GM23338 (cell line): Measurements from ENCODE around the gene TCTN1. TPM values are rescaled to one million over a fixed set of nuclear protein-coding genes. Genes with fewer than 3 reads are reported as not detected.

Source experiments
- ATAC-seq: fragments of 200-7000 bp; cut with Tn5 transposase; 3 replicates; pipeline ENCODE4 v1.9.1; 2020
- DNase-seq: peaks from one replicate; pipeline ENCODE4 v3.0.0-alpha.2; 2015; ENCODE audit warnings: low spot score
- H2AFZ ChIP-seq: fragments of 200-600 bp; sonication (generic); 2 replicates; pipeline ENCODE4 v1.8.0; 2016; ENCODE audit warnings: antibody characterized with exemption, mild to moderate bottlenecking, moderate library complexity
- H3F3A ChIP-seq: fragments of 200-600 bp; sonication (generic); replicated peaks from 2 replicates; pipeline ENCODE4 v1.8.0; 2017; ENCODE audit warnings: antibody characterized with exemption, mixed run types, low read depth
- H3K27ac ChIP-seq: fragments of 200-600 bp; sonication (generic); 2 replicates; pipeline ENCODE4 v1.6.1; 2016; ENCODE audit warnings: low read depth
- H3K27me3 ChIP-seq: fragments of 200-600 bp; sonication (generic); 2 replicates; pipeline ENCODE4 v1.8.0; 2016; ENCODE audit warnings: mild to moderate bottlenecking, mixed run types, moderate library complexity; ENCODE audit not compliant: insufficient read depth
- H3K36me3 ChIP-seq: fragments of 200-600 bp; sonication (generic); 2 replicates; pipeline ENCODE4 v1.8.0; 2016; ENCODE audit warnings: mild to moderate bottlenecking; ENCODE audit not compliant: insufficient read depth
- H3K4me1 ChIP-seq: fragments of 200-600 bp; sonication (generic); 2 replicates; pipeline ENCODE4 v1.8.0; 2016; ENCODE audit warnings: mild to moderate bottlenecking, moderate library complexity; ENCODE audit not compliant: insufficient read depth
- H3K4me2 ChIP-seq: fragments of 200-600 bp; sonication (generic); 2 replicates; pipeline ENCODE4 v1.7.1; 2017; ENCODE audit warnings: mixed run types
- H3K4me3 ChIP-seq: fragments of 200-600 bp; sonication (generic); 2 replicates; pipeline ENCODE4 v1.6.1; 2016; ENCODE audit warnings: mixed run types
- H3K79me2 ChIP-seq: fragments of 200-600 bp; sonication (generic); replicated peaks from 2 replicates; pipeline ENCODE4 v1.8.0; 2017; ENCODE audit warnings: mild to moderate bottlenecking; ENCODE audit not compliant: insufficient read depth
- H3K9me2 ChIP-seq: fragments of 200-600 bp; sonication (generic); 2 replicates; pipeline ENCODE4 v1.8.0; 2017; ENCODE audit not compliant: insufficient read depth
- H4K20me1 ChIP-seq: fragments of 200-600 bp; sonication (generic); replicated peaks from 2 replicates; pipeline ENCODE4 v1.8.0; 2017; ENCODE audit warnings: mild to moderate bottlenecking; ENCODE audit not compliant: insufficient read depth
- H3K27ac Mint-ChIP-seq: 2 replicates; pipeline ENCODE4 v1.8.0; 2020; ENCODE audit warnings: inconsistent platforms, mild to moderate bottlenecking, moderate library complexity, mixed read lengths
- H3K27me3 Mint-ChIP-seq: 3 replicates; pipeline ENCODE4 v1.8.0; 2022; ENCODE audit warnings: low read depth, mild to moderate bottlenecking, moderate library complexity, mixed read lengths, inconsistent platforms; ENCODE audit not compliant: insufficient read depth, poor library complexity
- H3K36me3 Mint-ChIP-seq: 3 replicates; pipeline ENCODE4 v1.8.0; 2021; ENCODE audit warnings: low read depth, mild to moderate bottlenecking, inconsistent platforms, moderate library complexity, mixed read lengths
- H3K4me1 Mint-ChIP-seq: 3 replicates; pipeline ENCODE4 v1.8.0; 2020; ENCODE audit warnings: mild to moderate bottlenecking, inconsistent platforms, mixed read lengths
- H3K4me3 Mint-ChIP-seq: 3 replicates; pipeline ENCODE4 v1.8.0; 2021; ENCODE audit warnings: moderate library complexity, mild to moderate bottlenecking, inconsistent platforms, mixed read lengths
- H3K9me3 Mint-ChIP-seq: 3 replicates; pipeline ENCODE4 v1.8.0; 2020; ENCODE audit warnings: moderate library complexity, mild to moderate bottlenecking, inconsistent platforms, mixed read lengths
- CREB1 ChIP-seq: fragments of 250-450 bp; sonication (Bioruptor Pico); IDR thresholded peaks from 2 replicates; pipeline ENCODE4 v1.5.0; 2020; ENCODE audit warnings: low read depth, mild to moderate bottlenecking, moderate library complexity
- EZH2 ChIP-seq: fragments of 200-600 bp; sonication (generic); IDR thresholded peaks from one replicate; pipeline ENCODE4 v1.8.0; 2017; ENCODE audit warnings: antibody characterized with exemption, mild to moderate bottlenecking, low read depth; ENCODE audit not compliant: unreplicated experiment
- EZH2phosphoT487 ChIP-seq: fragments of 200-600 bp; sonication (generic); IDR thresholded peaks from one replicate; pipeline ENCODE4 v1.8.1; 2018; ENCODE audit warnings: antibody characterized with exemption; ENCODE audit not compliant: unreplicated experiment
- JUNB ChIP-seq: IDR thresholded peaks from one replicate; pipeline ENCODE4 v1.6.1; 2016; ENCODE audit warnings: antibody characterized with exemption; ENCODE audit not compliant: unreplicated experiment
- NANOG ChIP-seq: IDR thresholded peaks from 2 replicates; pipeline ENCODE4 v1.6.1; 2016; ENCODE audit warnings: antibody characterized with exemption, borderline replicate concordance
- POLR2AphosphoS5 ChIP-seq: IDR thresholded peaks from 2 replicates; pipeline ENCODE4 v1.6.1; 2016; ENCODE audit warnings: antibody characterized with exemption, low read depth
- ZNF331 ChIP-seq: fragments of 250-450 bp; sonication (Bioruptor Pico); IDR thresholded peaks from 2 replicates; pipeline ENCODE4 v1.5.0; 2020; ENCODE audit warnings: low read depth, mild to moderate bottlenecking, moderate library complexity
- polyA plus RNA-seq: library from polyadenylated mRNA; unstranded; fragments of >200 nt; fragmentation: Nextera tagmentation; extraction: Ambion mirVana; gene quantifications from 2 replicates; pipeline ENCODE4 v1.2.1, GENCODE V29; 2016
- total RNA-seq: library from RNA; depleted of rRNA; stranded (reverse); fragments of >200 nt; shearing (Covaris generic); gene quantifications from 2 replicates; pipeline ENCODE4 v1.2.3, GENCODE V29; 2014
- TF ChIP-seq, protein P1 (sequence below), 2 experiments: fragments of 200-600 bp in 1 of 2; sonication (generic) in 1 of 2; conservative IDR thresholded peaks; 2 replicates each; pipeline versions ENCODE4 v1.5.1 to v1.6.1; 2016 to 2017; ENCODE audit warnings: antibody characterized with exemption in 2 of 2, low read depth in 2 of 2, mild to moderate bottlenecking in 2 of 2, moderate library complexity in 1 of 2
- TF ChIP-seq, protein P2 (sequence below): IDR thresholded peaks from one replicate; pipeline ENCODE4 v1.6.1; 2018; ENCODE audit warnings: antibody characterized with exemption; ENCODE audit not compliant: unreplicated experiment
- TF ChIP-seq, protein P3 (sequence below): fragments of 250-450 bp; sonication (Bioruptor Pico); IDR thresholded peaks from 2 replicates; pipeline ENCODE4 v1.5.0; 2020; ENCODE audit warnings: mild to moderate bottlenecking, moderate library complexity

The TCTN1 gene
- total and polyA plus RNA-seq, 2 experiments from 2014 or later, result 10.6 to 12.4 TPM

DNA sequence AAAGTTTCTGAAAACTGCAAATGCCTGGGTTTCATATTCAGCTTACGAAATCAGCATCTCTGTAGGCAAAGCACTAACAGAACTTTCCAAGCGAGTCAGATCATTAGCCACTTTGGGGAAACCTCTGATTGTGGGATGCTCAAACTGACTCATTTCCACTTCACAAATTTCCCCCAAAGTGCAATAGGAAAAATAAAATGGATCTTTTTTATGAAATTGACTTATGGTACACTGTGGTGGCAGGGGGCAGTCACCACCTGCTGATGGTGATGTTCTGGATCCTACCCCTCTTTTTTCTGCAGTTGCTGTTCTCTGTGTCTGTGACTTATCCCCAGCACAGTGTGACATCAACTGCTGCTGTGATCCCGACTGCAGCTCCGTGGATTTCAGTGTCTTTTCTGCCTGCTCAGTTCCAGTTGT, 5.6 kb downstream of the TCTN1 start:
- ATAC-seq (no peak; the same call in 2 of the 3 replicates), DNase-seq (no peak)
- Histone ChIP-seq H3F3A (no peaks in the 10 kb centered on the region), H4K20me1 (no peaks in the 10 kb centered on the region), H3K9me2 (no peaks in the 10 kb centered on the region), H3K4me1 (peaks cover under 1% of the 10 kb centered on the region; the same call in 1 of the 2 replicates), H2AFZ (no peak overlapping the region), H3K4me3 (no peak overlapping the region), H3K36me3 (no peaks in the 10 kb centered on the region), H3K27ac (no peak overlapping the region), H3K79me2 (no peaks in the 10 kb centered on the region), H3K27me3 (no peaks in the 10 kb centered on the region), H3K4me2 (no peak overlapping the region)
- no peak overlapping the region for H3K27ac Mint-ChIP-seq
- H3K4me3 Mint-ChIP-seq, result no peak overlapping the region
- H3K27me3 Mint-ChIP-seq, result no peaks in the 10 kb centered on the region
- no peak for TF ChIP-seq EZH2phosphoT487
- TF ChIP-seq ZNF331 (CRISPR knock-in tag), result no peak
- TF ChIP-seq, protein P1, sequence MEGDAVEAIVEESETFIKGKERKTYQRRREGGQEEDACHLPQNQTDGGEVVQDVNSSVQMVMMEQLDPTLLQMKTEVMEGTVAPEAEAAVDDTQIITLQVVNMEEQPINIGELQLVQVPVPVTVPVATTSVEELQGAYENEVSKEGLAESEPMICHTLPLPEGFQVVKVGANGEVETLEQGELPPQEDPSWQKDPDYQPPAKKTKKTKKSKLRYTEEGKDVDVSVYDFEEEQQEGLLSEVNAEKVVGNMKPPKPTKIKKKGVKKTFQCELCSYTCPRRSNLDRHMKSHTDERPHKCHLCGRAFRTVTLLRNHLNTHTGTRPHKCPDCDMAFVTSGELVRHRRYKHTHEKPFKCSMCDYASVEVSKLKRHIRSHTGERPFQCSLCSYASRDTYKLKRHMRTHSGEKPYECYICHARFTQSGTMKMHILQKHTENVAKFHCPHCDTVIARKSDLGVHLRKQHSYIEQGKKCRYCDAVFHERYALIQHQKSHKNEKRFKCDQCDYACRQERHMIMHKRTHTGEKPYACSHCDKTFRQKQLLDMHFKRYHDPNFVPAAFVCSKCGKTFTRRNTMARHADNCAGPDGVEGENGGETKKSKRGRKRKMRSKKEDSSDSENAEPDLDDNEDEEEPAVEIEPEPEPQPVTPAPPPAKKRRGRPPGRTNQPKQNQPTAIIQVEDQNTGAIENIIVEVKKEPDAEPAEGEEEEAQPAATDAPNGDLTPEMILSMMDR (conservative IDR thresholded peaks at IDR 0.05; ENCODE audit: low read depth in 2 of 2), result peak in 1 of 2 experiments; percentile 12; a peak in 1 of 4 replicates
- no peak for TF ChIP-seq EZH2
- peaks cover 8% of the 10 kb centered on the region; the same call in 1 of the 3 replicates for H3K4me1 Mint-ChIP-seq
- no peaks in the 10 kb centered on the region for H3K36me3 Mint-ChIP-seq
- no peaks in the 10 kb centered on the region for H3K9me3 Mint-ChIP-seq

DNA sequence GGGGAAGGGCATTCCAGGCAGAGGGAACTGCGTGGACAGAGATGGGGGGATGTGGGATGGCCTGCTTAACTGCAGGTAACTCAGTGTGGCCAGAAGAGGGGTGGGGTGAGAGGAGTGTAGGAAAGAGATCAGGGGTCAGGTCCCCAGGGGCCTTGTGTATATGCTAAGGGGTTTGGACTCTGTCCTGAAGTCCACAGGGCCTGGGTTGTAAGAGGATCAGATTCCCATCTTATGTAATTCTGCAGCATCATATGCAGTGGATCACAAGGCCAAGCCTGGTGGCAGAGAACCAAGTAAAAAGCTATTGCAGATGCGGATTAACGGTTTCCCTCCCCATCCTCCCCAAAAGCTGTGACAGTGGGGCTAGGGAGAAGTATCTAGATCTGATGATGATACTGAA, 8.7 kb downstream of the TCTN1 start:
- Histone ChIP-seq H2AFZ (no peak overlapping the region), H3K79me2 (no peaks in the 10 kb centered on the region), H3K9me2 (no peaks in the 10 kb centered on the region), H3K36me3 (no peaks in the 10 kb centered on the region), H3K27me3 (no peaks in the 10 kb centered on the region), H3K4me3 (no peak overlapping the region), H4K20me1 (no peaks in the 10 kb centered on the region), H3K4me1 (no peaks in the 10 kb centered on the region), H3F3A (no peaks in the 10 kb centered on the region), H3K27ac (no peak overlapping the region), H3K4me2 (no peak overlapping the region)
- H3K36me3 Mint-ChIP-seq, result no peaks in the 10 kb centered on the region
- no peaks in the 10 kb centered on the region for H3K9me3 Mint-ChIP-seq
- peaks cover 8% of the 10 kb centered on the region; the same call in 1 of the 3 replicates for H3K4me1 Mint-ChIP-seq
- H3K27me3 Mint-ChIP-seq, result no peaks in the 10 kb centered on the region
- DNase-seq, result no peak
- H3K27ac Mint-ChIP-seq, result no peak overlapping the region
- H3K4me3 Mint-ChIP-seq, result no peak overlapping the region
- ATAC-seq, result no peak
- no peak for TF ChIP-seq EZH2phosphoT487
- no peak for TF ChIP-seq JUNB
- TF ChIP-seq, protein P2, sequence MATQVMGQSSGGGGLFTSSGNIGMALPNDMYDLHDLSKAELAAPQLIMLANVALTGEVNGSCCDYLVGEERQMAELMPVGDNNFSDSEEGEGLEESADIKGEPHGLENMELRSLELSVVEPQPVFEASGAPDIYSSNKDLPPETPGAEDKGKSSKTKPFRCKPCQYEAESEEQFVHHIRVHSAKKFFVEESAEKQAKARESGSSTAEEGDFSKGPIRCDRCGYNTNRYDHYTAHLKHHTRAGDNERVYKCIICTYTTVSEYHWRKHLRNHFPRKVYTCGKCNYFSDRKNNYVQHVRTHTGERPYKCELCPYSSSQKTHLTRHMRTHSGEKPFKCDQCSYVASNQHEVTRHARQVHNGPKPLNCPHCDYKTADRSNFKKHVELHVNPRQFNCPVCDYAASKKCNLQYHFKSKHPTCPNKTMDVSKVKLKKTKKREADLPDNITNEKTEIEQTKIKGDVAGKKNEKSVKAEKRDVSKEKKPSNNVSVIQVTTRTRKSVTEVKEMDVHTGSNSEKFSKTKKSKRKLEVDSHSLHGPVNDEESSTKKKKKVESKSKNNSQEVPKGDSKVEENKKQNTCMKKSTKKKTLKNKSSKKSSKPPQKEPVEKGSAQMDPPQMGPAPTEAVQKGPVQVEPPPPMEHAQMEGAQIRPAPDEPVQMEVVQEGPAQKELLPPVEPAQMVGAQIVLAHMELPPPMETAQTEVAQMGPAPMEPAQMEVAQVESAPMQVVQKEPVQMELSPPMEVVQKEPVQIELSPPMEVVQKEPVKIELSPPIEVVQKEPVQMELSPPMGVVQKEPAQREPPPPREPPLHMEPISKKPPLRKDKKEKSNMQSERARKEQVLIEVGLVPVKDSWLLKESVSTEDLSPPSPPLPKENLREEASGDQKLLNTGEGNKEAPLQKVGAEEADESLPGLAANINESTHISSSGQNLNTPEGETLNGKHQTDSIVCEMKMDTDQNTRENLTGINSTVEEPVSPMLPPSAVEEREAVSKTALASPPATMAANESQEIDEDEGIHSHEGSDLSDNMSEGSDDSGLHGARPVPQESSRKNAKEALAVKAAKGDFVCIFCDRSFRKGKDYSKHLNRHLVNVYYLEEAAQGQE, result no peak
- TF ChIP-seq POLR2AphosphoS5, result no peak
- TF ChIP-seq EZH2, result no peak
- TF ChIP-seq ZNF331 (CRISPR knock-in tag), result no peak
- TF ChIP-seq NANOG, result no peak
- no peak for TF ChIP-seq CREB1 (CRISPR knock-in tag)
- TF ChIP-seq, protein P3, sequence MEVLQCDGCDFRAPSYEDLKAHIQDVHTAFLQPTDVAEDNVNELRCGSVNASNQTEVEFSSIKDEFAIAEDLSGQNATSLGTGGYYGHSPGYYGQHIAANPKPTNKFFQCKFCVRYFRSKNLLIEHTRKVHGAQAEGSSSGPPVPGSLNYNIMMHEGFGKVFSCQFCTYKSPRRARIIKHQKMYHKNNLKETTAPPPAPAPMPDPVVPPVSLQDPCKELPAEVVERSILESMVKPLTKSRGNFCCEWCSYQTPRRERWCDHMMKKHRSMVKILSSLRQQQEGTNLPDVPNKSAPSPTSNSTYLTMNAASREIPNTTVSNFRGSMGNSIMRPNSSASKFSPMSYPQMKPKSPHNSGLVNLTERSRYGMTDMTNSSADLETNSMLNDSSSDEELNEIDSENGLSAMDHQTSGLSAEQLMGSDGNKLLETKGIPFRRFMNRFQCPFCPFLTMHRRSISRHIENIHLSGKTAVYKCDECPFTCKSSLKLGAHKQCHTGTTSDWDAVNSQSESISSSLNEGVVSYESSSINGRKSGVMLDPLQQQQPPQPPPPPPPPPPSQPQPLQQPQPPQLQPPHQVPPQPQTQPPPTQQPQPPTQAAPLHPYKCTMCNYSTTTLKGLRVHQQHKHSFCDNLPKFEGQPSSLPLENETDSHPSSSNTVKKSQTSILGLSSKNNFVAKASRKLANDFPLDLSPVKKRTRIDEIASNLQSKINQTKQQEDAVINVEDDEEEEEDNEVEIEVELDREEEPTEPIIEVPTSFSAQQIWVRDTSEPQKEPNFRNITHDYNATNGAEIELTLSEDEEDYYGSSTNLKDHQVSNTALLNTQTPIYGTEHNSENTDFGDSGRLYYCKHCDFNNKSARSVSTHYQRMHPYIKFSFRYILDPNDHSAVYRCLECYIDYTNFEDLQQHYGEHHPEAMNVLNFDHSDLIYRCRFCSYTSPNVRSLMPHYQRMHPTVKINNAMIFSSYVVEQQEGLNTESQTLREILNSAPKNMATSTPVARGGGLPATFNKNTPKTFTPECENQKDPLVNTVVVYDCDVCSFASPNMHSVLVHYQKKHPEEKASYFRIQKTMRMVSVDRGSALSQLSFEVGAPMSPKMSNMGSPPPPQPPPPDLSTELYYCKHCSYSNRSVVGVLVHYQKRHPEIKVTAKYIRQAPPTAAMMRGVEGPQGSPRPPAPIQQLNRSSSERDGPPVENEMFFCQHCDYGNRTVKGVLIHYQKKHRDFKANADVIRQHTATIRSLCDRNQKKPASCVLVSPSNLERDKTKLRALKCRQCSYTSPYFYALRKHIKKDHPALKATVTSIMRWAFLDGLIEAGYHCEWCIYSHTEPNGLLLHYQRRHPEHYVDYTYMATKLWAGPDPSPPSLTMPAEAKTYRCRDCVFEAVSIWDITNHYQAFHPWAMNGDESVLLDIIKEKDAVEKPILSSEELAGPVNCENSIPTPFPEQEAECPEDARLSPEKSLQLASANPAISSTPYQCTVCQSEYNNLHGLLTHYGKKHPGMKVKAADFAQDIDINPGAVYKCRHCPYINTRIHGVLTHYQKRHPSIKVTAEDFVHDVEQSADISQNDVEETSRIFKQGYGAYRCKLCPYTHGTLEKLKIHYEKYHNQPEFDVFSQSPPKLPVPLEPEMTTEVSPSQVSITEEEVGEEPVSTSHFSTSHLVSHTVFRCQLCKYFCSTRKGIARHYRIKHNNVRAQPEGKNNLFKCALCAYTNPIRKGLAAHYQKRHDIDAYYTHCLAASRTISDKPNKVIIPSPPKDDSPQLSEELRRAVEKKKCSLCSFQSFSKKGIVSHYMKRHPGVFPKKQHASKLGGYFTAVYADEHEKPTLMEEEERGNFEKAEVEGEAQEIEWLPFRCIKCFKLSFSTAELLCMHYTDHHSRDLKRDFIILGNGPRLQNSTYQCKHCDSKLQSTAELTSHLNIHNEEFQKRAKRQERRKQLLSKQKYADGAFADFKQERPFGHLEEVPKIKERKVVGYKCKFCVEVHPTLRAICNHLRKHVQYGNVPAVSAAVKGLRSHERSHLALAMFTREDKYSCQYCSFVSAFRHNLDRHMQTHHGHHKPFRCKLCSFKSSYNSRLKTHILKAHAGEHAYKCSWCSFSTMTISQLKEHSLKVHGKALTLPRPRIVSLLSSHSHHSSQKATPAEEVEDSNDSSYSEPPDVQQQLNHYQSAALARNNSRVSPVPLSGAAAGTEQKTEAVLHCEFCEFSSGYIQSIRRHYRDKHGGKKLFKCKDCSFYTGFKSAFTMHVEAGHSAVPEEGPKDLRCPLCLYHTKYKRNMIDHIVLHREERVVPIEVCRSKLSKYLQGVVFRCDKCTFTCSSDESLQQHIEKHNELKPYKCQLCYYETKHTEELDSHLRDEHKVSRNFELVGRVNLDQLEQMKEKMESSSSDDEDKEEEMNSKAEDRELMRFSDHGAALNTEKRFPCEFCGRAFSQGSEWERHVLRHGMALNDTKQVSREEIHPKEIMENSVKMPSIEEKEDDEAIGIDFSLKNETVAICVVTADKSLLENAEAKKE (CRISPR knock-in tag), result no peak
